ENCODE measurements around the gene TMEM255B.
"Not testable (repeated sequence)": the region's sequence is repeated elsewhere in the genome, so short reads cannot be mapped to it uniquely, and the experiment has no call there.

The TMEM255B gene

DNA sequence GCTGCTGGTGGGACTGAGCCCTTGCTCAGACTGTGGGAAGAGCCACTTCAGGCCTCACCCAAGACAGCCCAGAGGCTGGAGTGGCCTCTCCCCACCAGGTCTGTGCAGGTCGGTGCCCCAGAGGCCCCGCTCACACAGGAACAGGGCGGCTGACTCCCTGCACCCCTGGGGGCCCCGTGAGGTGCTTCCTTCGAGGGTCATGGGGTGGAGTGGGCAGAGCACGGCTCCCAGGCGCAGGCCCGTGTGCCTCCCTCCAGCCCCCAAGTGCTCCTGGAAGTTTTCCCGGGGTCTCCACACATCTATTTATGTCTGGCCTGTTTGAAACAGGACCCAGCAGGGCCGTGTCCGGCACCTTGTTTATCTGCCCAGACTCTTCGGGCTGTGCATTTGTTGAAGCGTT, 9.5 kb upstream of the TMEM255B start:
- no peak for DNase-seq (ENCODE audit: low read depth)

DNA sequence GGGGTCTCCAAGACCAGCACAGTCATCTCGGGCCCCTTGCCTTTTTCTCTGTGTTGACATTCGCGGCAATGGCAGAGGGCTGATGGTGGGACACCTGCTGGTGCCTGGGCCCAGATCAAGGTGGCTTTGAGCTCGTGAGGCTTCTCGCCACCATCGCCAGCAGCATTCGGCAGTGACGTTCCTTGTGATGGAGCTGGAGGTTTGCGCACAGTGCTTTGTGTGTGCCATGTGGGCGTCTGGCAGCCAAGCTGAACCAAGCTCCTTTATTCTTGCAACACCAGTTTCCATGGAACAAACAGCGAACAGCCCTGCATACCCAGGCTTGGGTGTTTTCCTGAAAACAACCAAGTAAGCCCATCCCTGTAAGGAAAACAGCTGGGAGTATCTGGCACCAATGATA, 9.1 kb upstream of the TMEM255B start:
- no peak for DNase-seq (ENCODE audit: low read depth)

DNA sequence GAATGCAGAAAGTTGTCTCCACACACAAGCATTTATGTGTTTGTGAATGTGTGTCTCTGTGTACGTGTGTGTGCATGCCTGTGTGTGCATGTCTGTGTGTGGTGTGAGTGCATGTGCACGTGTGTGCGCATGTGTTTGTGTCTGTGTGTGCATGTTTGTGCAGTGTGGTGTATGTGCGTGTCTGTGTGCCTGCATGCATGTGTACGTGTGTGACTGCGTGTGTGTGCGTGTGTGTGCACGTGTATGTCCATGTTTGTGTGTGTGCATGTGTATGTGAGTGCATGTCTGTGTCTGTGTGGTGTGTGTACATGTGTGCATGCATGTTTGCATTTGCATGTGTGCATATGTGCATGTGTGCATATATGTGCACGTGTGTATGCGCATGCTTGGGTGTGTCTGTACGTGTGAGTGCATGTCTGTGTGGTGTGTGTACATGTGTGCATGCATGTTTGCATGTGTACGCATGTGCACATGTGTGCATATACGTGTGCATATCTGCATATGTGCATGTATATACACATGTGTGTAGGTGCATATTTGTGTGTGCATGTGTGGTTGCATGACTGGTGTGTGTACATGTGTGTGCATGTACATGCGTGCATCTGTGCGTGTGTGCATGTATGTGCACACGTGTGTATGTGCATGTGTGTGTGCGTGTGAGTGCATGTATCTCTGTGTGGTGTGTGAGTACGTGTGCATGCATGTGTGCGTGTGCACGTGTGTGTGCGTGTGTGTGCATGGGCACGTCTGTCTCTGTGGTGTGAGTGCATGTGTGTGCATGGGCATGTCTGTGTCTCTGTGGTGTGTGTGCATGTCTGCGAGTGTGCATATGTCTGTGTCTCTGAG, 8.2 kb upstream of the TMEM255B start:
- DNase-seq (ENCODE audit: low read depth), result no peak

DNA sequence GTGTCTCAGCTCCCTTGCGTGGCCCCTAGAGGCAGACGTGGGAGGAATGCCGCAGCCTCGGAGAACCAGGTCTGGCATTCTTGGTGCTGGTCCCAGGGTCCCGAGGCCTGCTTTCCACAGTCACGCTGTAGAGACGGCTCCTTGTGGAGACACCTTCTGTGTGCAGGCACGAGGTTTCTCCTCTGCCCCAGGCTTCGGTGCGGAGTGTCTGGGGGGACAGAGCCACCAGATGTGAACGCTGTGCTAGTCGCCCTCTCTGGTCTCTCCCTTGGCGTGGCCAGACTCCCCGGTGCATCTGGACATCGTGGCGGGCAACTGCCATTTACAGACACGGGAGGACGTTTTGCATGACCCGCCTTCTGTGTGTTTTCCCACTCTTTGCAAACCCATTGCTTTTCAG, 7.5 kb upstream of the TMEM255B start:
- no peak for DNase-seq (ENCODE audit: low read depth)

DNA sequence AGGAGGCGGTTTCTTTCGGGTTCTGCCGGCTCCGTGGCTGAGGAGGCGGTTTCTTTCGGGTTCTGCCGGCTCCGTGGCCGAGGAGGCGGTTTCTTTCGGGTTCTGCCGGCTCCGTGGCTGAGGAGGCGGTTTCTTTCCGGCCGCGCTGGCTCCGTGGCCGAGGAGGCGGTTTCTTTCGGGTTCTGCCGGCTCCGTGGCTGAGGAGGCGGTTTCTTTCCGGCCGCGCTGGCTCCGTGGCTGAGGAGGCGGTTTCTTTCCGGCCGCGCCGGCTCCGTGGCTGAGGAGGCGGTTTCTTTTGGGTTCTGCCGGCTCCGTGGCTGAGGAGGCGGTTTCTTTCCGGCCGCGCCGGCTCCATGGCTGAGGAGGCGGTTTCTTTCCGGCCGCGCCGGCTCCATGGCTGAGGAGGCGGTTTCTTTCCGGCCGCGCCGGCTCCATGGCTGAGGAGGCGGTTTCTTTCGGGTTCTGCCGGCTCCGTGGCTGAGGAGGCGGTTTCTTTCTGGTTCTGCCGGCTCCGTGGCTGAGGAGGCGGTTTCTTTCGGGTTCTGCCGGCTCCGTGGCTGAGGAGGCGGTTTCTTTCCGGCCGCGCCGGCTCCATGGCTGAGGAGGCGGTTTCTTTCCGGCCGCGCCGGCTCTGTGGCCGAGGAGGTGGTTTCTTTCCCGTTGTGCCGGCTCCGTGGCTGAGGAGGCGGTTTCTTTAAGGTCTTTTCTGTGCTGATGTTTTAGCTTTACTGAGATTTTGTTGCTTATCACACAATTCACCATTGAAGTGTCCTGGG, 6.6 kb upstream of the TMEM255B start:
- not testable (repeated sequence) for DNase-seq (ENCODE audit: low read depth)

DNA sequence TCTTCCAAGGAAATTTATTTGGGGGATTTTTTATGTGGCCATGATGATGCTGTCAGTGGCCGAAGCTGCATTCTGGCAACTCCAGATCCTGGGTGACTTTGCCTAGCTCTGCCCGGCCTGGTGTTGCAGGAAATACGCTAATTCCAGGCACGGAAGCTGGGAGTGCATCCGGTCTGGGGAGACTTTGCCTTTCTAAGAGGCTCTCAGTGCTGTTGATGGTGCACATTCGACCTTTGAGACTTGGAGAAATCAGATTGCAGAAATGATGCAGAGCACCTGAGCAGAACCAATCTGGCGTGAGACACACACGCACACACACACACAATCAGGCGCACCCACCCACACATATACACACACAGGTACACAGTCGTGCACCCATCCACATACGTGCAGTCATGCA, 5.9 kb upstream of the TMEM255B start:
- DNase-seq (ENCODE audit: low read depth), result no peak

DNA sequence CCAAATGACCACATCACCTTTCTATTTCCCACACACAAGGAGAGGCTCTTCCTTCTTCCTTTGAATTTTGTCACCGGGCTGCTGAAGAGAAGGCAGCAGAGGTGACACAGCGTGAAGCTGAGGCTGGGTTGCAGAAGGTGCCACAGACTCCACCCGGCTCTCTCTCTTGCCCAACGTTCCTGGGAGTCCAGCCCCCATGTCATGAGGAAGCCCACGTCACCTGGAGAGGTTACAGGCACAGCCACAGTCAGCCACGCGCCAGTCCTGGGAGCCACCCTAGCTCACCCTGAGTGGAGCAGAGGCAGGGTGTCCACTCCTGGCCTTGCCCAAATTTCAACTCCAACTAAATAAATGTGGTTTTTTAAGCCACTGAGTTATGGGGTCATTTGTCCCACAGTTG, 4.8 kb upstream of the TMEM255B start:
- DNase-seq (ENCODE audit: low read depth), result no peak

DNA sequence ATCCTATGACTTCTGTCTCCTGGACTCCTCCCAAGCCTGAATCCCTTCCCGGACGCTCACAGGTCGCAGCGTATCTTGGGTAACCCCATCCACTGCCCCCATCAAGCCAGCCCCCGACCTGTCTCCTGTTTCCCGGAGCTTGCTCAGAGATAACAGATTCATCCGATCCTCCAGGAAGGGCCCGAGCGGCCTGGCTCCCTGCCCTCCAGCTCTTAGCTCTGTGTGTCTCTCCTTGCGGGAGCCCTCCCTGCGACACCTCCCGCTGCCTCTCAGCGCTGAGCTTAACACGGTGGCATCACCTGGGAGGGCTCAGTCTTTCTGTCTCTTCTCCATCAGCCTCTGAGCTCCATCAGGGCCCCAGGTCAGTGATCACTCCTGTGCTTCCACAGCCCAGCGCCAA, 4.3 kb upstream of the TMEM255B start:
- no peak for DNase-seq (ENCODE audit: low read depth)

DNA sequence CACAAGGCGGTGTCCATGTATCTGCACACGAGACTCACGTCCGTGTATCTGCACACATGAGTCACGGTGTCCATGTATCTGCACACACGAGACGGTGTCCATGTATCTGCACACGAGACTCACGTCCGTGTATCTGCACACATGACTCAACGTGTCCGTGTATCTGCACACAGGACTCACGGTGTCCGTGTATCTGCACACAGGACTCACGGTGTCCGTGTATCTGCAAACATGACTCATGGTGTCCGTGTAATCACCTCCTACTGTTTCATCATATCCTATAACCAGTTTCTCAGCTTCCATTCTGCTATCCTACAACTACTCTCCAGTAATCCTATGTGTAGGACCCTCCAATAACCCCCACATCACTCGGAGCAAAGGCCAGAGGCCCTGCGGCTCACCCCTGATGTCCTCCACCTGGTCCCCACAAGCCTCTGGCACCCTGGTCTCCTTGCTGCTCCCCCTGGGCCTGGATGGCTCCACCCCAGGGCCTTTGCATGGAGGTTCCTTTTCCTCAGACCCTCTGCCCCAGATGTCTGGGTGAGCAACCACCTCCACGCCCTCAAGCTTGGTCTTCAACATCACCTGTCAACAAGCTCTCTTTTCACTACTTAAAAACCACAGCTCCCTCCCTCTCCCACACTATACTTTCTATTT, 2.5 kb upstream of the TMEM255B start:
- DNase-seq (ENCODE audit: low read depth), result no peak

DNA sequence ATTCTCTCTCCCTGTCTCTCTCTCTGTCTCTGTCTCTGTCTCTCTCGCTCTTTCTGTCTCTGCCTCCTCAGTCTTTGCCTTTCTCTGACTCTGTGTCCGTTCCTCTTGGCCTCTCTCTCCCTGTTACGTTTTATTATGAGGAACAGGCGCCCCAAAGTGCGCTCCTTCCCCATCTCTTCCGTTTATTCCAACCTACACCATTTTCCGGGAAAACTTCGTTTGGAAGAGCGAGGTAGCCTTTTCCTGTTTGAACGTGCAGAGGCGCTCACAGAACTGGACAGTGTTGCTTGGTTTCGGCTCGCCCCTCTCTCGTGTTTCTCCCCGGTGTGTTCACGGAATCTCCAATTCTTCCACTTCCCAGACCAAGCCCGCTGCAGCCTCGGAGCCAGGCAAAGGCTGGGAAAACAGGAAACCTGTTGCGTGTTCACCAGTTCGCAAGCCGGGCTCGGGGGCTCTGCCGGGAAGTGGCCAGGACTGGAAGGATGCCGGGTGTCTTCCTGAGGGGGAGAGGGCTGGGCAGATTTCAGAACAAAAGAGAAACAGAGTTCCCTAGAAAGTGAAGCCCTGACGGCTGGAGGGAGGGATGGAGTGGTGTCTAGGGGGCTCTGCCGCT, 605 bp downstream of the TMEM255B start:
- no peak for DNase-seq (ENCODE audit: low read depth)

DNA sequence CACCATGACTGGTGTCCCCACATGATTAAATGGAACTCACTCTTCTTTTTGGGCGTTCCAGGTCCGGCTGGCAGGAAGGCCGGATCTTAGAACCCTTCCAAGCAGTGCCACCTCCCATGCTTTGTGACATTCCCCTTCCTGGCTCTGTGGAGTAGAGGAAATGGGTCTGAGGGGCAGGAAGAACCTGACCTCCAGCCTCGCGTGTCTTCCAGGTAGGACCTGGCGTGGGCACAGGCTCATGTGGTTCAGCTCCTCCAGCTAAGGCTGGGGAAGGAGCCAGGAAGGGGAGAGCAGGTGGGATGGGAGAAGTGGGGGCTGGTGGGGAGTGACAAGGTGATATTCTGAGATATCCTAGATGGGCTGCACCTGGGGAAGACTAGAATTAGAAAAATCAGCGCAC, 2.1 kb downstream of the TMEM255B start:
- no peak for DNase-seq (ENCODE audit: low read depth)

DNA sequence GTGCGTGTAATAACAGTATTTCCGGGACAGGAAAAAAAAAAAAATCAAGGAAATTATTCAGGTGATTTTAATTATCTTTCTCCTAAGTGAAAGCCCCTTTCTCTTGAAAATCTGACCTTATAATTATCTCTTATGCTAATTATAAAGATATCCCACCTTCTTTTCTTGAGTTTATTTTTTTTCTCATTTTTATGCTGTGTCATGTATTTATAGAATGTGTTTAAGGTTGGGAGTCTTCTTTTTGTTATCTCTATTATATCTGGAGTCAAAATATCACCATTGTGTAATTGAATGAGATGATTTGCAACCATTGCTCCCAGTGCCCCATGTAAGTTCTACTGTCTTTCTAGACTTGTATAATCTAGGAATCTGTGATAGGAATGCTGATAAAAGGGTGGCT, 3.0 kb downstream of the TMEM255B start:
- DNase-seq (ENCODE audit: low read depth), result no peak

DNA sequence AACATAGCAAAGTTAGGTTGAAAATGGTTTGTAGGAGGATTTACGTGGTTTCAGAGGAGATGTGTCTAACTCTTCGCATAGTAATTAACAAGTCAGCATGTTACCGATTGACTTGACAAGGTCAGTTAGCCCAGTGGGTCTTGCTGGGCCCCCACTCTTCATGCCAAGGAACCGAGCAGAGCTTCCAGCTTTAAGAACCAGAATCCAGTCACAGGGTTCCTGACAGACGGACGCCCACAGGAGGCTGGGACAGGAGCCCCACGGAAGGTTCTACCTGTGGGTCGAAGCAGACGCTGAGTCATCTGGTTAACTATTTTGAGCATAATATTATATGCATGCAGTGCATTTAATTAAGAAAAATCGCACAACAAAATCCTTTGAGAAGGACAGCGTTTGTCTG, 3.5 kb downstream of the TMEM255B start:
- no peak for DNase-seq (ENCODE audit: low read depth)

DNA sequence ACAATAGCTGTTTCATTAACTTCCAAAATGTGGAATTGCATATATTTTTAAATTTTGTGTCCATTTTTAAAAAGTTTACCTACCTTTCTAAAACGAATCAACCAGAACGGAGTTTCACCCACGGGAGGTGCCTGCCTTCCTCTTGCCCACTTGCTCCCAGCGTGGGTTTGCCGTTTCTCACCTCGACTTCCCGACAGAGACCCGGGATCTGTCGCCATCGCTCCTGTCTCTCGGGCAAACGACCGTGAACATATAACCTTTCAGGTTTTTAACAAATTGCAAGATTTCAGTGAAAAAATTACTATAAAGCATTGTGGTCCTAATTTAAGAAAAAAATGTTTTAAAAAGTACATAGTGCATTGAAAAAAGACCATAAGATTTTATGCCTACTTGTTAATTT, 4.2 kb downstream of the TMEM255B start:
- no peak for DNase-seq (ENCODE audit: low read depth)

DNA sequence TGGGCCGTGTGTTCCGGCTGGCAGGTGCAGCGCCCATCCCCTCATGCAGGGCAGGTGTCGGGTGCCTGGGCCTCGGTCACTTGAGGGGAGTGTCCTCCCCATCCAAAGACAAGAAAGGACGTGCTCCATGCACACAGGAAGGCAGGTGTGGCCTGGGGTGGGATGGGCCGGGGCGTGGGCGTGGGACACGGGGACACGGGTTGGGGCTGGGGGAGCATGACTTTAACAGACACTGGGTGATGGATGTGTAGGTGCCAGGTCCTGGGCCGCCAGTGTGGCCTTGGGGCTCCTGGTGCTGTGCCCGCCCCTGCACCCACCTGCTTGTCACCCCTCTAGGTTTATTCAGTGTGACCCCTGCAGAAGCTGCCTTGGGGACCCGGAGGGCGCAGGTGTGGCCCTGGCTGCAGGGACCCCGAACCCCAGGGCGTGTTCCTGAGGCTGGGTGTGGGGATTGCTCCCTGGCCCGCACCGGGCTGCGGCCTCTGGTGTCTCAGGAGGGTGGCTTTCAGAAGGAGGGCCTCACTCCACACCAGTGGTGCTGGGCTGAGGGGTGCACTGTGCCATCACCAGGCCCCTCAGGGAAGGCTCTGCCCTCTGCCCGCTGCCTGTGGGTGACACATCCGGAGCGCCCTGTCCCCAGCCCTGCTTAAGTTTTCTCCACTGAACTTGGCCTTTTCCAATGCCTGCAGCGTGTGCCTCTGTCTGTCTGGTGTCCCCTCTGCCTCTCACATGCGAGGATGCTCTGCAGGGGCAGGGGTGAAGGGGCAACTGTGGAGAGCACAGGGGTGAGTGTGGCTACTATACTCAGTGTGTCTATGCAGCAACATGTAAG, 5.2 kb downstream of the TMEM255B start:
- DNase-seq (ENCODE audit: low read depth), result no peak

DNA sequence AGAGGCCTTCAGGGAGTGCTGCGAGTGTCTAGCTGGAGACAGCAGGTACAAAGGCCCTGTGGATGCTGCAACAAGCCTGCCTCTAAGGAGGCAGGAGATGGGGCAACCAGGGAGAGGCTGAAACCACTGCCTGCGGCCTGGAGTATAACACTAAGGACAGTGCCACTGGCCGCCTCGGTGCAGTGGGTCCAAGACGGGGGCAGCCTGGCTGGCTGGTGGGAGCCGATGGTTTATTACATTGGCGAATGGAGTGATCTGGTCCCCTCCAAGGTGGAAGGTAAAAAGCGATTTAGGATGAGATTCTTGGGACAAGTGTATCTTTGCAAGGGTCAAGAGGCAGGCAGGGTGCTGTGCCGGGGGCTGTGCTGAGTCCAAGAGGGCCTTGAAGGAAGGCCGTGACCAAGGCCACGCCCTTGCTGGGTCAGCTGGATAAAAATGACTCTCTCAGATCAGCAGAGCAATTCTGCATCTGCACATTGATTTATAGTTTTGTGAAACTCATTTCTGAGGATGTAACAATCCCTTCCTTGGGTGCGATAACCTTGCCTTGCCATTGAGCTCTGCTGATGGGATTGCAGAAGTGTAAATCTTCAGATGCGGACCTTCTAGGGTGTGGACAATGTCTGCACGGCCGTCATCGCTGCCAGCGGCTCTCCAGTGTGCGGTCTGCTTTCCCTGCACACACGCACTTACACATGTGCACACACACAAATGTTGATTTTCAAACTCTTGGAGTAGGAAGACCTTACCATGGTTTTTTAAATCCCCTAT, 6.0 kb downstream of the TMEM255B start:
- DNase-seq (ENCODE audit: low read depth), result no peak

DNA sequence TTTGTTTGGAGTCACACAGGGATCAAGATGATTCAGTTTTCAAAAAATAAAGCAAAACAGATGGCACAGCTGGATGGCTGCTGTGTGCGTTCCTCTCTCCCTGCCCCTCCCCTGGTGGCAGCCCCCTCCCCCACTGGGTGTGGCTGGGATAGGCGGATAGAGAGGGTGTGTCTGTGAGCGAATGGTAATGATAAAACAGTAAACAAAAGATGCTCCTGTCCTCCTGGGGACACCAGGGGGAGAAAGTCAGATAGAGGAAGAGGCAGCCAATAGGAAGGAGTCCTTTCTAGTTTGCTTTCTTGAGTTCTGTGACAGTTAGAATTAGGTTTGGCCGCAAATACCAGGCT, 6.5 kb downstream of the TMEM255B start:
- no peak for DNase-seq (ENCODE audit: low read depth)

DNA sequence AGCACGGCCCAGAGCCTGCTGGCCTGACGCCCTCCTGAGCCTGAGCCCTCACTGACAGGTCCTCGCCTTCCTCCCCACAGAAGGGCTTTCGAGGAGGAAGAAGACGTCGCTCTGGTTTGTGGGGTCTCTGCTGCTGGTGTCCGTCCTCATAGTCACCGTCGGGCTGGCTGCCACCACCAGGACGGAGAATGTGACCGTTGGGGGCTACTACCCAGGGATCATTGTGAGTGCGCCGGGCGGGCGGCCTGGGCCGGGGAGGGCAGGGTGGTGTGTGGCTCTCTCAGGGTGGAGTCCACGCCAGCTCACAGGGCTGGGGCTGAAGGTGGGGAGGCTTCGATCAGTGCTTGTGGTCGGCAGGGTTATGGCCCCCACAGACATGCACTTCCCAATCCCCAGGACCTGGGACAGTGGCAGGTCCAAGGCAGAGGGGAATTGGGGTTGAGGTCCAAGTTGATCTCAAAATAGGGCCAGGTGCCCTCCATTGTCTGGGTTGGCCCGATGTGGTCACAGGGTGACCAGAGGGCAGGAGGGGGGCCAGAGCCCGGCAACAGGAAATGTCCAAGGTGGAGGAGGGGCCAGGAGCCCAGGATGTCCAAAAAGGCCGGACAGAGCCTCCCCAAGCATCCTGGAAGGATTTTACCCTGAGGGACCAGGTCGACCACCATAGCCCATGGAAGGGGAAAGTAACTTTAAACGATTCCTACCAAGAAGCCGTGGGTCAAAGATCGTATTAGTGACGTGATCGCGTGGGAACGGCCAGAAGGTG, 7.2 kb downstream of the TMEM255B start:
- DNase-seq (ENCODE audit: low read depth), result no peak

DNA sequence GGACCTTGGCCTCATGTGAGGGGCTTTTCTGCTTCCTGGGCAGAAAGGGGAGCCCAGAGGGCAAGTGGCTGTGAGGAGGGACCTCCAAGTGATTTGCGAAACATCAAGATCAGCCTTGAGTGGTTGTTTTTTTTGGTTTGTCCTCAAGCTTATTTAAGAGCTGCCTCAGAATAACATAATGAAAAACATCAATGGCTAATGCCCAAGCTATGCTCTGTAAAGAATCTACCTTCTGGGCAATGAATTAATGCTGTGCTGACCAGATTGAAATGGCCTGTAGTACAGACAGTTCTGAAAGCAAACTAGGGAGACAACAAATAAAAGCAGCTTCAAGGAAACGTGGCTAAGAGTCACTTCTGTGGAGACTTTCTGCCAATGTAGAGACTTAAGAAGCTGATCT, 8.3 kb downstream of the TMEM255B start:
- DNase-seq (ENCODE audit: low read depth), result no peak
